Measurements from ENCODE around the gene TFF3.

The TFF3 gene

GRCh38 chr21:42357307-42357706 lies 42.1 kb upstream of the TFF3 start:
- Histone ChIP-seq H3F3A (ENCODE audit: insufficient read depth) (no peaks in the 10 kb centered on the region), H3K79me2 (ENCODE audit: insufficient read depth, low read length) (no peaks in the 10 kb centered on the region), H3K4me3 (ENCODE audit: insufficient read depth, low read length, poor library complexity, severe bottlenecking) (no peak overlapping the region), H3K27me3 (ENCODE audit: low read length) (no peaks in the 10 kb centered on the region), H3K9ac (ENCODE audit: low read length) (no peak overlapping the region), H3K36me3 (ENCODE audit: low read length) (no peaks in the 10 kb centered on the region), H3K9me2 (replicated peaks; ENCODE audit: insufficient read depth, low read length) (no peaks in the 10 kb centered on the region), H3K9me3 (ENCODE audit: insufficient read depth, low read length) (no peaks in the 10 kb centered on the region), H4K20me1 (ENCODE audit: low read depth, low read length) (no peaks in the 10 kb centered on the region), H3K27ac (ENCODE audit: low read depth, low read length) (no peak overlapping the region), H2AFZ (ENCODE audit: low read depth, low read length, severe bottlenecking) (no peak overlapping the region), H3K4me2 (ENCODE audit: low read depth, low read length, poor library complexity, severe bottlenecking) (no peak overlapping the region)
- TF ChIP-seq, protein P1, sequence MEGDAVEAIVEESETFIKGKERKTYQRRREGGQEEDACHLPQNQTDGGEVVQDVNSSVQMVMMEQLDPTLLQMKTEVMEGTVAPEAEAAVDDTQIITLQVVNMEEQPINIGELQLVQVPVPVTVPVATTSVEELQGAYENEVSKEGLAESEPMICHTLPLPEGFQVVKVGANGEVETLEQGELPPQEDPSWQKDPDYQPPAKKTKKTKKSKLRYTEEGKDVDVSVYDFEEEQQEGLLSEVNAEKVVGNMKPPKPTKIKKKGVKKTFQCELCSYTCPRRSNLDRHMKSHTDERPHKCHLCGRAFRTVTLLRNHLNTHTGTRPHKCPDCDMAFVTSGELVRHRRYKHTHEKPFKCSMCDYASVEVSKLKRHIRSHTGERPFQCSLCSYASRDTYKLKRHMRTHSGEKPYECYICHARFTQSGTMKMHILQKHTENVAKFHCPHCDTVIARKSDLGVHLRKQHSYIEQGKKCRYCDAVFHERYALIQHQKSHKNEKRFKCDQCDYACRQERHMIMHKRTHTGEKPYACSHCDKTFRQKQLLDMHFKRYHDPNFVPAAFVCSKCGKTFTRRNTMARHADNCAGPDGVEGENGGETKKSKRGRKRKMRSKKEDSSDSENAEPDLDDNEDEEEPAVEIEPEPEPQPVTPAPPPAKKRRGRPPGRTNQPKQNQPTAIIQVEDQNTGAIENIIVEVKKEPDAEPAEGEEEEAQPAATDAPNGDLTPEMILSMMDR (IDR thresholded peaks at IDR 0.05; ENCODE audit: insufficient read depth, low read length, poor library complexity, severe bottlenecking) = no peak

DNA sequence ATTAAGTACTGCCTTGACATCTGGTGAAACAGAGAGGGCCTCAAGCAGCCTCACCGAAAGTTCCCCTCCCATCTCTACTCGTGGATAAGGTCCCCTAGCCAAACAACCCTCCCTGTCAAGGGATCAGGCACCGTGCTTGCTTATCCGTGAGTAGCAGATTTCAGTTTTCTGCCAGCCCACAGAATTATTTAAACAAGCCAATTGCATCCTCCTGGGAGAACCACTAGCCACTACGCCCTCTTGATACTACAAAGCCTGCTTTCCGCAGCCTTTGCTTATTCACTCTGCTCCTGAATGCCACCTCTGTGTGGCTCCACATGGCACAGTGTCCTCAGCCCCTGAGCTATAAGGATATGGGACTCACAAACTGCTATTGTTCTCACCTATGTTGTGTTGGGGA lies 41.4 kb upstream of the TFF3 start:
- Histone ChIP-seq H2AFZ (ENCODE audit: low read depth, low read length, severe bottlenecking) (no peak overlapping the region), H3K79me2 (ENCODE audit: insufficient read depth, low read length) (no peaks in the 10 kb centered on the region), H3F3A (ENCODE audit: insufficient read depth) (no peaks in the 10 kb centered on the region), H3K36me3 (ENCODE audit: low read length) (no peaks in the 10 kb centered on the region), H3K27me3 (ENCODE audit: low read length) (no peaks in the 10 kb centered on the region), H4K20me1 (ENCODE audit: low read depth, low read length) (no peaks in the 10 kb centered on the region), H3K9ac (ENCODE audit: low read length) (no peak overlapping the region), H3K4me2 (ENCODE audit: low read depth, low read length, poor library complexity, severe bottlenecking) (no peak overlapping the region), H3K9me3 (ENCODE audit: insufficient read depth, low read length) (no peaks in the 10 kb centered on the region), H3K4me3 (ENCODE audit: insufficient read depth, low read length, poor library complexity, severe bottlenecking) (no peak overlapping the region), H3K9me2 (replicated peaks; ENCODE audit: insufficient read depth, low read length) (no peaks in the 10 kb centered on the region), H3K27ac (ENCODE audit: low read depth, low read length) (no peak overlapping the region)
- TF ChIP-seq EZH2phosphoT487 (conservative IDR thresholded peaks at IDR 0.05; ENCODE audit: low read length) = no peak
- TF ChIP-seq, protein P1 (IDR thresholded peaks at IDR 0.05; ENCODE audit: insufficient read depth, low read length, poor library complexity, severe bottlenecking) = no peak

- no peak overlapping the region for H2AFZ ChIP-seq (ENCODE audit: low read depth, low read length, severe bottlenecking)
- H3K9me2 ChIP-seq (replicated peaks; ENCODE audit: insufficient read depth, low read length) = no peaks in the 10 kb centered on the region
- H3K27ac ChIP-seq (ENCODE audit: low read depth, low read length) = no peak overlapping the region
- H4K20me1 ChIP-seq (ENCODE audit: low read depth, low read length) = no peaks in the 10 kb centered on the region
- H3K4me2 ChIP-seq (ENCODE audit: low read depth, low read length, poor library complexity, severe bottlenecking) = no peak overlapping the region
- no peak overlapping the region for H3K9ac ChIP-seq (ENCODE audit: low read length)
- H3K27me3 ChIP-seq (ENCODE audit: low read length) = no peaks in the 10 kb centered on the region
- H3F3A ChIP-seq (ENCODE audit: insufficient read depth) = no peaks in the 10 kb centered on the region
- no peaks in the 10 kb centered on the region for H3K36me3 ChIP-seq (ENCODE audit: low read length)
- H3K9me3 ChIP-seq (ENCODE audit: insufficient read depth, low read length) = no peaks in the 10 kb centered on the region
- TF ChIP-seq, protein P1 (IDR thresholded peaks at IDR 0.05; ENCODE audit: insufficient read depth, low read length, poor library complexity, severe bottlenecking) = no peak
- no peak for TF ChIP-seq EZH2phosphoT487 (conservative IDR thresholded peaks at IDR 0.05; ENCODE audit: low read length)
- H3K79me2 ChIP-seq (ENCODE audit: insufficient read depth, low read length) = no peaks in the 10 kb centered on the region
- H3K4me3 ChIP-seq (ENCODE audit: insufficient read depth, low read length, poor library complexity, severe bottlenecking) = no peak overlapping the region
Observed at GRCh38 chr21:42356046-42356445, 40.8 kb upstream of the TFF3 start.

- Histone ChIP-seq H3K9me3 (ENCODE audit: insufficient read depth, low read length) (no peaks in the 10 kb centered on the region), H3K36me3 (ENCODE audit: low read length) (no peaks in the 10 kb centered on the region), H3K9ac (ENCODE audit: low read length) (no peak overlapping the region), H3K4me3 (ENCODE audit: insufficient read depth, low read length, poor library complexity, severe bottlenecking) (no peak overlapping the region), H3K9me2 (replicated peaks; ENCODE audit: insufficient read depth, low read length) (no peaks in the 10 kb centered on the region), H3K27me3 (ENCODE audit: low read length) (no peaks in the 10 kb centered on the region), H3K27ac (ENCODE audit: low read depth, low read length) (no peak overlapping the region), H2AFZ (ENCODE audit: low read depth, low read length, severe bottlenecking) (no peak overlapping the region), H4K20me1 (ENCODE audit: low read depth, low read length) (no peaks in the 10 kb centered on the region), H3K79me2 (ENCODE audit: insufficient read depth, low read length) (no peaks in the 10 kb centered on the region), H3K4me2 (ENCODE audit: low read depth, low read length, poor library complexity, severe bottlenecking) (no peak overlapping the region), H3F3A (ENCODE audit: insufficient read depth) (no peaks in the 10 kb centered on the region)
- TF ChIP-seq, protein P1 (IDR thresholded peaks at IDR 0.05; ENCODE audit: insufficient read depth, low read length, poor library complexity, severe bottlenecking) = no peak
- TF ChIP-seq EZH2phosphoT487 (conservative IDR thresholded peaks at IDR 0.05; ENCODE audit: low read length) = no peak
Observed at GRCh38 chr21:42353623-42354022, 38.4 kb upstream of the TFF3 start.

Data from SU-DHL-6 (cell line).